DOHH2 (cell line): ENCODE results near the gene TMEM126B.

Source experiments
- EZH2phosphoT487 ChIP-seq: fragments of 200-600 bp; sonication (generic); IDR thresholded peaks from 2 replicates; pipeline ENCODE4 v1.6.1; 2017; ENCODE audit warnings: borderline replicate concordance, mild to moderate bottlenecking, antibody characterized with exemption, low read length, moderate library complexity, mixed read lengths
- TF ChIP-seq, protein P1 (sequence below): fragments of 200-600 bp; sonication (generic); IDR thresholded peaks from one replicate; pipeline ENCODE4 v1.5.1; 2014; ENCODE audit warnings: antibody characterized with exemption, mild to moderate bottlenecking, low read depth, low read length; ENCODE audit not compliant: poor library complexity, severe bottlenecking

DNA sequence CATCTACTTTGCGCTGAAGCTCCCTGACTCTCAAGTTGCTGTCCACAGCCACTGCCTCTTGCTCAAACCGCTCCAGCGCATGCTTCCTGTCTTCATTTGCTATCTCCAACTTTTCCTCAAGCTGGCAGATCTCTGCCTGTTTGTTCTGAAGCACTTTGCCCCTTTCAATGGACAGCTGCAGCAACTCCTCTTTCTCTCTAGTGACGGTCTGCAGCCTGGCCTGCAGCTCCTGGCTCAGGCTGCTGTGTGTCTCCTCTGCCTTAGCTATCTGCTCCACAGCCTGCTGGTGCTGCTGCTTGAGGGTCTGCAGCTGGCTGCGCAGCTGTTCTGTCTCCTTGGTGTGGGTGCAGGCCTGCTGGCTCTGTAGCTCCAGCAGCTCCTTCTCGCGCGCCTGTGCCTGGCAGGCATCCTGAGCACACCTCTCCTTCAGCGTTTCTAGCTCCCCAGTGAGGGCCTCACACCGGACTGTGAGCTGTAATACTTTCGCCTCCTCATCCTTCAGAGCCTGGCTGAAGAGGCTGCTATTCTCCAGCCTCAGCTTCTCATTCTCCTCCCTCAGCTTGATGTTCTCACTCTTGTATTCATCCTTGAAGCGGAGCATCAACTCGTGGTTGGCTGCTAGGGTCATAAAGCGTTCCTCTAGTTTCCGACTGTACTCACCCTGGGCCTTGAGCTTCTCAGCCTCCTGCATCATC lies 56.9 kb downstream of the TMEM126B start:
- TF ChIP-seq, protein P1, sequence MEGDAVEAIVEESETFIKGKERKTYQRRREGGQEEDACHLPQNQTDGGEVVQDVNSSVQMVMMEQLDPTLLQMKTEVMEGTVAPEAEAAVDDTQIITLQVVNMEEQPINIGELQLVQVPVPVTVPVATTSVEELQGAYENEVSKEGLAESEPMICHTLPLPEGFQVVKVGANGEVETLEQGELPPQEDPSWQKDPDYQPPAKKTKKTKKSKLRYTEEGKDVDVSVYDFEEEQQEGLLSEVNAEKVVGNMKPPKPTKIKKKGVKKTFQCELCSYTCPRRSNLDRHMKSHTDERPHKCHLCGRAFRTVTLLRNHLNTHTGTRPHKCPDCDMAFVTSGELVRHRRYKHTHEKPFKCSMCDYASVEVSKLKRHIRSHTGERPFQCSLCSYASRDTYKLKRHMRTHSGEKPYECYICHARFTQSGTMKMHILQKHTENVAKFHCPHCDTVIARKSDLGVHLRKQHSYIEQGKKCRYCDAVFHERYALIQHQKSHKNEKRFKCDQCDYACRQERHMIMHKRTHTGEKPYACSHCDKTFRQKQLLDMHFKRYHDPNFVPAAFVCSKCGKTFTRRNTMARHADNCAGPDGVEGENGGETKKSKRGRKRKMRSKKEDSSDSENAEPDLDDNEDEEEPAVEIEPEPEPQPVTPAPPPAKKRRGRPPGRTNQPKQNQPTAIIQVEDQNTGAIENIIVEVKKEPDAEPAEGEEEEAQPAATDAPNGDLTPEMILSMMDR = no peak
- TF ChIP-seq EZH2phosphoT487 = no peak
